ENCODE measurements around the gene AK2. TPM values are rescaled to one million over a fixed set of nuclear protein-coding genes. Genes with fewer than 3 reads are reported as not detected.

AK2 gene
- total RNA-seq, 1 experiment from 2014 or later, result 390 TPM

DNA sequence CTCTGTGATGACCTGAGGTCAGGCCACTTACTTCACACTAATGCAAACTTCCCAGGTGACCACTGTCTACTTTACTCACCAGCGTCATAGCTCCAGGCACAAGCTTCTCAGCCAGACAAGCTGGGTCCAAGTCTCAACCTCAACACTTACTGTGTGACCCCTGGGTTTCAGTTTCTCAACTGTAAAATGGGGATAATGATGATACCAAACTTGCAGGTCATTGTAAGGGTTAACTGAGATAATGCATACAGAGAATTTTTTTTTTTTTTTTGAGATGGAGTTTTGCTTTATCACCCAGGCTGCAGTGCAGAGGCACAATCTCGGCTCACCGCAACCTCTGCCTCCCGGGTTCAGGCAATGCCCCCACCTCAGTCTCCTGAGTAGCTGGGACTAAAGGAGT, 34.7 kb downstream of the AK2 start:
- no peak overlapping the region for H3K27ac Mint-ChIP-seq (ENCODE audit: low read depth, unreplicated experiment)
- no peak for DNase-seq (ENCODE audit: unreplicated experiment)
- H3K4me1 Mint-ChIP-seq (ENCODE audit: insufficient read depth, unreplicated experiment), result peaks cover 30% of the 10 kb centered on the region
- H3K36me3 Mint-ChIP-seq (ENCODE audit: insufficient read depth, unreplicated experiment), result peaks cover 22% of the 10 kb centered on the region
- H3K27me3 Mint-ChIP-seq (ENCODE audit: insufficient read depth, unreplicated experiment), result no peaks in the 10 kb centered on the region
- TF ChIP-seq, protein P1, sequence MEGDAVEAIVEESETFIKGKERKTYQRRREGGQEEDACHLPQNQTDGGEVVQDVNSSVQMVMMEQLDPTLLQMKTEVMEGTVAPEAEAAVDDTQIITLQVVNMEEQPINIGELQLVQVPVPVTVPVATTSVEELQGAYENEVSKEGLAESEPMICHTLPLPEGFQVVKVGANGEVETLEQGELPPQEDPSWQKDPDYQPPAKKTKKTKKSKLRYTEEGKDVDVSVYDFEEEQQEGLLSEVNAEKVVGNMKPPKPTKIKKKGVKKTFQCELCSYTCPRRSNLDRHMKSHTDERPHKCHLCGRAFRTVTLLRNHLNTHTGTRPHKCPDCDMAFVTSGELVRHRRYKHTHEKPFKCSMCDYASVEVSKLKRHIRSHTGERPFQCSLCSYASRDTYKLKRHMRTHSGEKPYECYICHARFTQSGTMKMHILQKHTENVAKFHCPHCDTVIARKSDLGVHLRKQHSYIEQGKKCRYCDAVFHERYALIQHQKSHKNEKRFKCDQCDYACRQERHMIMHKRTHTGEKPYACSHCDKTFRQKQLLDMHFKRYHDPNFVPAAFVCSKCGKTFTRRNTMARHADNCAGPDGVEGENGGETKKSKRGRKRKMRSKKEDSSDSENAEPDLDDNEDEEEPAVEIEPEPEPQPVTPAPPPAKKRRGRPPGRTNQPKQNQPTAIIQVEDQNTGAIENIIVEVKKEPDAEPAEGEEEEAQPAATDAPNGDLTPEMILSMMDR (IDR thresholded peaks at IDR 0.05; ENCODE audit: unreplicated experiment), result no peak
- intact Hi-C loops (cut with micrococcal nuclease), result no loop called here
- CTCF ChIA-PET, result interaction anchor here (0.6 to 1.9 kb wide), 4 partner anchors 14 to 1858 kb away, joined by 3 to 4 read pairs (median 4); partner anchors contain the start of gene SMIM12
- H3K9me3 Mint-ChIP-seq (ENCODE audit: unreplicated experiment), result no peaks in the 10 kb centered on the region
- H3K4me3 Mint-ChIP-seq (ENCODE audit: unreplicated experiment), result no peak overlapping the region
- no TSS peak for BruUV-seq (replicated peaks)
- POLR2A ChIA-PET, result interaction anchor here (0.7 to 11.6 kb wide), 3 partner anchors 11 to 49 kb away, joined by 3 to 248 read pairs (median 6); no protein-coding TSS in a partner anchor

DNA sequence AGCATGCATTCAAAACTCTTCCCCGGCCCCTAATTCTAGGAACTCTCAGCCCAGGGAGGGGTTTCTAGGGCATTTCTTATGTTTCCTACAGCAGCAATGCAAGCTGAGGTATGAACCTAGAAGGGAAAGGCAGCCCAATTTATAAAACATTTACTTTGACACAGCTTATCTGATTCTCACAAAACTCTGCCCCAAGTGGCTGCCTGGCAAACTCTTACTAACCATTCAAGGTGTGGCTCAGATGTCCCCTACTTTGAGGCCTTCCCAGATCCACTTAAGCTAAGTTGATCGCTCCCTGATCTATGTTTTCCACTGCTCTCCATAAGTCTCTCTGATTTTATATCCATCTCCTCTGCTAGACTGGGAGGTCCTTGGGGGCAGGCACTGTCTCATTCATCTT, 35.4 kb downstream of the AK2 start:
- POLR2A ChIA-PET, result interaction anchor here (0.7 to 11.6 kb wide), 5 partner anchors 10 to 68 kb away, joined by 3 to 248 read pairs (median 6); partner anchors contain the start of gene RNF19B
- BruUV-seq (replicated peaks), result no TSS peak
- no peak for DNase-seq (ENCODE audit: unreplicated experiment)
- Mint-ChIP-seq H3K4me1 (ENCODE audit: insufficient read depth, unreplicated experiment) (peaks cover 28% of the 10 kb centered on the region), H3K4me3 (ENCODE audit: unreplicated experiment) (no peak overlapping the region), H3K36me3 (ENCODE audit: insufficient read depth, unreplicated experiment) (peaks cover 16% of the 10 kb centered on the region), H3K27me3 (ENCODE audit: insufficient read depth, unreplicated experiment) (no peaks in the 10 kb centered on the region), H3K27ac (ENCODE audit: low read depth, unreplicated experiment) (no peak overlapping the region), H3K9me3 (ENCODE audit: unreplicated experiment) (no peaks in the 10 kb centered on the region)
- CTCF ChIA-PET, result interaction anchor here (0.6 to 1.9 kb wide), 6 partner anchors 9 to 69 kb away, joined by 3 to 6 read pairs (median 4); no protein-coding TSS in a partner anchor
- intact Hi-C loops (cut with micrococcal nuclease), result no loop called here
- TF ChIP-seq, protein P1 (IDR thresholded peaks at IDR 0.05; ENCODE audit: unreplicated experiment), result peak; percentile 13

DNA sequence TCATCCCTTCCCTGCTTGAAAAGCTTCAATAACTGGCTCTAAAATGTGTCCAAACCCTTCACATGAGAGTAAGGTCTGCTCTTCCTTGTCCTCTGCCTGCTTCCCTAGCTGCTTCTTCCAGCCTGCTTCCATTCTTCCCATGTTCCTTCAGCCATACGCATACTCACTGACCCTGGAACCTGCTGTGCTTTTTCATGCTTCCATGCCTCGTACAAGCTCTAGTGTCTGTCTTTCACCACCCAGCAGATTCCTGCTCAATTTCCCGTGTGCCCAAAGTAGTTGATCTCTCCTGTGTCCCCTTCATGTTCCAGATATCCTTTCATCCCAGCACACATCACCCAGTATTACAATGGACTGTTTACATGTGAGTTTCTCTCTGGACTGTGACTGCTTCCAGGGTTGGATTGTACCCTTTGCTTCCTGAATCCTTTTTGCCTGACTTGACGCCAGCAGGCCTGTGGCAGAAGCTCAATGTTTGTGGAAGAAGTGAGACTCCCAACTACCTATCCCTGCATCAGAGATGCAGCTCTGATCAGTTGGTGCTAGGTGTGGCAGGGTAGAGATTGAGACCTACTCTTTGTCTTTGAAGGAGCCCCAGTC, 36.2 kb downstream of the AK2 start:
- intact Hi-C loops (cut with micrococcal nuclease), result no loop called here
- Mint-ChIP-seq H3K9me3 (ENCODE audit: unreplicated experiment) (no peaks in the 10 kb centered on the region), H3K4me3 (ENCODE audit: unreplicated experiment) (no peak overlapping the region), H3K4me1 (ENCODE audit: insufficient read depth, unreplicated experiment) (peaks cover 27% of the 10 kb centered on the region), H3K27ac (ENCODE audit: low read depth, unreplicated experiment) (peak overlapping the region; percentile 8), H3K27me3 (ENCODE audit: insufficient read depth, unreplicated experiment) (no peaks in the 10 kb centered on the region), H3K36me3 (ENCODE audit: insufficient read depth, unreplicated experiment) (peaks cover 16% of the 10 kb centered on the region)
- ChIA-PET POLR2A (interaction anchor here (1.8 to 11.6 kb wide), 3 partner anchors 10 to 67 kb away, joined by 6 to 248 read pairs (median 6); partner anchors contain the start of gene RNF19B), CTCF (interaction anchor here (0.6 to 1.6 kb wide), 6 partner anchors 9 to 69 kb away, joined by 3 to 6 read pairs (median 4); no protein-coding TSS in a partner anchor)
- no peak for DNase-seq (ENCODE audit: unreplicated experiment)
- no TSS peak for BruUV-seq (replicated peaks)
- TF ChIP-seq, protein P1 (IDR thresholded peaks at IDR 0.05; ENCODE audit: unreplicated experiment), result no peak

DNA sequence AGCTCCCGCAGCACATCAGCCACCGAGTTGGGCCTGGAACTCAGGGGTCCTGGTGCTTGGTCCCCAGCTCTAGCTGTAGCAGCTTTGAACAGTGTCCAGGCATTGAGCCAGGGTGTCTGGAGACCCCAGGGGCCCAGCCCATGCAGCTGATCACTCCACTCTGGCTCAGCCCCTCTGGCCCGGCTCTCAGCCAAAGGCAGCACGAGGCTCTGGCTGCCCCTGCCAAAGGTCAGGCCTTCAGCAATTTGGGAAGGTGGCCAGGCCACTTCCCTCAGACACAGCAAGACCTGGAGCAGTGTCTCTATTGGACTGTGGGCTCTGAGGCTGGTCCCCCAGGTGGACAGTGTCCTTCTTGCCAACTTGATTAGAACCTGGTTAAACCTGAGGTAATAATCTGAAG, 37.7 kb downstream of the AK2 start:
- no peaks in the 10 kb centered on the region for H3K9me3 Mint-ChIP-seq (ENCODE audit: unreplicated experiment)
- H3K4me1 Mint-ChIP-seq (ENCODE audit: insufficient read depth, unreplicated experiment), result peaks cover 19% of the 10 kb centered on the region
- H3K4me3 Mint-ChIP-seq (ENCODE audit: unreplicated experiment), result no peak overlapping the region
- TF ChIP-seq, protein P1 (IDR thresholded peaks at IDR 0.05; ENCODE audit: unreplicated experiment), result no peak
- no TSS peak for BruUV-seq (replicated peaks)
- peaks cover 16% of the 10 kb centered on the region for H3K36me3 Mint-ChIP-seq (ENCODE audit: insufficient read depth, unreplicated experiment)
- ChIA-PET CTCF (interaction anchor here (1.1 to 3.1 kb wide), 3 partner anchors 8 to 66 kb away, joined by 4 to 24 read pairs (median 5); no protein-coding TSS in a partner anchor), POLR2A (interaction anchor here (1.3 to 2.8 kb wide), 3 partner anchors 18 to 35 kb away, joined by 4 to 7 read pairs (median 7); partner anchors contain the start of gene RNF19B)
- H3K27me3 Mint-ChIP-seq (ENCODE audit: insufficient read depth, unreplicated experiment), result no peaks in the 10 kb centered on the region
- no peak for DNase-seq (ENCODE audit: unreplicated experiment)
- no peak overlapping the region for H3K27ac Mint-ChIP-seq (ENCODE audit: low read depth, unreplicated experiment)
- intact Hi-C loops (cut with micrococcal nuclease), result no loop called here
